Erythroblast (primary cell): ENCODE data around the gene TWIST2.

Experiments used
- DNase-seq, 2 experiments: peaks; one replicate each; lab custom pipeline; 2025; lab: John Stamatoyannopoulos, UW
- GATA1 ChIP-seq: IDR thresholded peaks from 2 replicates; pipeline ENCODE4 v1.6.1; 2011; ENCODE audit warnings: low read depth, mild to moderate bottlenecking, control low read depth, low read length, moderate library complexity
- POLR2A ChIP-seq: IDR thresholded peaks from 2 replicates; pipeline ENCODE4 v1.6.1; 2011; ENCODE audit warnings: mild to moderate bottlenecking, low read length

Gene TWIST2

DNA sequence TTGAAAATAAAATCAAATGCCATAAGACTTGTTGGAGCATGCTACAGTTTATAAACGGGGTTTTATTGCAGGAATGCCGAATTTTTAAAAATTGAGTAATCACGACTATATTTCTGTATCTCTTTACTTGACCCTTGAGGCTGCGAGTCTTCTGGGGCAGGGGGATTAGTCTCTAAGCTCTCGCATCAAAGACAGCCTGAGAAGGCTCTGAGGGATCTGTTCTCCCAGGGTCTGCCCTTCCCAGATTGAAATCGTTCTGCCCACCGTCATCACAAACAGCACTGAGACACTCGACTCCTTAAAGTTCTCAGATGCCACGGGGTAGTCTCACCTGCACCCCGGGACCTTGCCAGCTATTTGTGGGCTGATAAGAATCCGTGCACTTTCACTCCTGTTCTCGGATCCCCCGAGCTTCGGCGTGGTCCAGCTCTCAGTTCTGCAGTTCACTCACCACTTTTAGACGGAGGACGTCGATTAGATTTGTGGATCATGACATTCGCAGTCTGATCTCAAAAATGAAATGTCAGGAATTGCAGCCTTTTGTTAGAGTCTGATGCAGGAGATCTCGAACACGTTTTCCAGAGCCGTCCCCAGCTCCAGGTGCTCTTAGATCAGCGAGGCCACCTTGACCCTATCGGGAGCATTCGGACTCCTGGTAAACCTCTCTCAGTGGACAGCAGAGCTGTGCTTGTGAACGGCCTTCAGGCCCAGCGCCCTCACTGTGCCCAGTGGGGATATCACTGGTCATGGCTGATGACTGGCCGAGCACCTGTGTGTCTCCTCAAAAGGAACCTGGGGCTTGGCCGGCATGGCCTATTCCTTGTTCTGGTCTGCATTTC lies 43.0 kb downstream of the TWIST2 start:
- no peak for DNase-seq
- TF ChIP-seq GATA1: no peak
- no peak for TF ChIP-seq POLR2A

DNA sequence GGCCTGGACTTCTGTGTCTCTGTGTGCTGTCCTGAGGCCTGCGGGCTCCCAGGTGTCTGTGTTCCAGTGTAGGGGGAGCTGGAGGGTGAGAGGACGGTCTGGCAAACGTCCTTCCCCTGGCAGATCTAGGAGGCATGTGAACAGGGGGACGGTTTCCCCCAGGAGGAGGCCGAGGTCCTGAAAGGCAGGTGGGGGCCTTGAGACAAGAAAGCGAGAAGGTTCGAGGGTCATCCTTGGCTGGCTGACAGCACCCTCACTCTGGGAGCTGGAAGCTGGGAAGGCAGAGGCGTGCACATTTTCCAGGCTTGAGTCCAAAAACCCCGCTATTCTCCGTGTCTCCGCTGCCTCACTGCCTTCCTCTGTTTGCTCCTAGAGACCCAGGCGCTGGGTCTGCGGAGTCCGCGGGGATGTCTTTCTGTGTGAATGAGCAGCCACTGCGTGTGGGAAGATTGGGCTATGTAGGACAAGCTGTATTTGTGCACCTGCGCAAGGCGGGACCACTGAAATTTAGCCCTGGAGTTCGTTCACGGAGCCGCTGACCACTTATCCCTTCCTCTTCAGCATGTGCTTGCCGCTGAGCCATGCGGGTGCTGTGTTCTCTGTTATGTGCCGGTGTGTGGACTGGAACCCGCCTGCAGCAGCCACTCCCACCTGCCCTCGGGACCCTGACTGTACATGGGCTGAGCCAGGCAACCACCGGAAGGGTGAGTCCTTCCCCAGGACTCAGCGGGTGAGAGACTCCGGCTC lies 43.7 kb downstream of the TWIST2 start:
- TF ChIP-seq POLR2A: no peak
- DNase-seq: no peak

DNA sequence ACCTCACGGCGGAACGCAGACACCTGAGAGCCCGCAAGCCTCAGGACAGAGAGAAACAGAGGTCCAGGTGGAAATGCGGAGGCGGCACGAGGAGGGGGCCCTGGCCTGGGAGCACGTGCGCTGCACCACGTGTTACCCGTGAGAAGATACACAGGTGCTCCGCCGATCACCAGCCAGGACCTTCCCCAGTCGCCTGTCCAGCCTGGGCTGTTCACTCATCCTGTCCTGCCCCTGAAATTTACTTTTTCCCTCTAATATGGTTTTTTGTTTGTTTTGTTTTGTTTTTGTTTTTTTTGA lies 44.3 kb downstream of the TWIST2 start:
- no peak for DNase-seq
- TF ChIP-seq POLR2A: no peak
- no peak for TF ChIP-seq GATA1

DNA sequence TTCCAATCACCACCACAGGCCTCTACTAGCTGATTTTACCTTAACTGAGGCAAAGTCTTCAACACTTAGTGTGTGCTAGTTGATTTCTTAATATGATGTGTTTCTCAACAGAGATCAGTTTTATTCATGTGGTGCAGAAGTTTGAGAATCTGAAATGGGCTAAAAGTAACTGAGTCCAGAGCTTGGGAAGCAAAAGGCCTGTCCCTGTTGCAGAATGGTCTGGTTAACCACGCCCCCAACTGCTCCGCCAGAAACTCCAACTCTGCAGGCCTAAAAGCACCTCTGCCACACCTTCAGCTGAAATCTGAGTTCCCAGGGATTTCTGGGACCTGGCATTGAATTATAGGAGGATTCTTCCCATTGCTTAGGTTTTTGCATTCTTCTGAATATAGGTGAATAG lies 44.9 kb downstream of the TWIST2 start:
- TF ChIP-seq GATA1 (no peak), POLR2A (no peak)
- DNase-seq: no peak

DNA sequence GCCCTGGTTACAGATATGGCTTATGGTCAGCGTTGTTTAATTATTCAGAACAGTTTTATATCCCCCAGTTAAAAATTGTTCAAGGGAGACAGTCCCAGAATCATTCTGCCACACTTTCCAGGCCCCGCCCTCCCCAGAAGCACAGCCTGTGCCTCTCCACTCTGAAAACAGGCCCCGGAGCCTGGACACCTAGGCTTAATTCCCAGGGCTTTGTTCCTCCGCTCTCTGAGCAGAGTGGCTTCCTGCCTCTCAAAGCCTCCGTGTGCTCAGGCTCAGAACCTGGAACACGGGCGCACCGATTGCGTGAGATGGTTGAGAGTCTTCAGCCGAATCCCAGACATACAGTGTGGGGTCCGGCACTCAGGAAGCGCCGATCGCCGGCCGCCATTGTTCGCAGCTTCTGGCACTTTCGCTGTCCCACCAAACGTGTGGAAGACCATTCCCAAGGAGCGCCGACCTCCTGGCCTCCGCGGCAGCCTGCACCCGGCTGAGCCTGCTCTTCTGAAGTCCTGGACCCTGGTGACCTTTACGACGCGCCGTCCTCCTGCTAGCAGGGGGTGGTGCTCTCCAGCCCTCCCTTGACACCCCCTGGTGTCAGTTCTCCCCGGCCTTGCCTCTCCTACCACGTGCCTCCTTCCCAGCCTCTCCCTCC lies 45.6 kb downstream of the TWIST2 start:
- no peak for DNase-seq
- no peak for TF ChIP-seq POLR2A
- TF ChIP-seq GATA1: no peak

DNA sequence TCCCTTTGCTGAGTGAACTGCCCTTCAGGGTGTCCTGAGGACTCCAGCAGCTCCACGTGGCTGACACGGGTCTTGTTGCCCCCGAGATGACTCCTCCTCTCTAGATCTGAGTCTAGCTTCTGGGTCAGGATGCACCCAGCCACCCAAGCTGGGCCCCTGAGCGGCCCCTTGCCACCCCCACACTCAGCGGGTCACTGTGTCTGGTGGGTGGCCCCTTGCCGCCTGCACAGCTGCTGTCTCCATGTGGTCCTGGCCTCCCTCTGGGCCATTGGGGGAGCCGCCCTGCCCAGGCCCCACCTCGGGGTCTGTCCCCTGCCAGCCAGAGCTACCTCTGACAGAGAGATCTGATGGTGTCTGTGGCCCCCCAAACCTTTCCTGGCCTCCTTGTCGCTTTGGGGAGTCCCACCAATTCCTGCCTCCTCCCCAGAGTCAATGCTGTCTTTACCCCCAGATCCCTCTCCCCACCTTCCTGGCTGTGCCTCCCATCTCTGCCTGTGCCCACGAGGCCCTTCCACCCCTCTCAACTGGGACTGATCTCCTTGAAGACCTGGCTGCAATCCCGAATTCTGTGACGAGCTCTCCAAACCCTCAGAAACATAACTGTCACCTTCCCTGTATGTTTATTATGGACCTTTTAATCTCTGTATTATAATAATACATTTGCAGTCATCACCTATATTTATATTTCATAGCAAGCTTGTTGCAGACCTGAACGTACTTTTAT lies 46.5 kb downstream of the TWIST2 start:
- DNase-seq: no peak
- no peak for TF ChIP-seq GATA1
- TF ChIP-seq POLR2A: no peak

DNA sequence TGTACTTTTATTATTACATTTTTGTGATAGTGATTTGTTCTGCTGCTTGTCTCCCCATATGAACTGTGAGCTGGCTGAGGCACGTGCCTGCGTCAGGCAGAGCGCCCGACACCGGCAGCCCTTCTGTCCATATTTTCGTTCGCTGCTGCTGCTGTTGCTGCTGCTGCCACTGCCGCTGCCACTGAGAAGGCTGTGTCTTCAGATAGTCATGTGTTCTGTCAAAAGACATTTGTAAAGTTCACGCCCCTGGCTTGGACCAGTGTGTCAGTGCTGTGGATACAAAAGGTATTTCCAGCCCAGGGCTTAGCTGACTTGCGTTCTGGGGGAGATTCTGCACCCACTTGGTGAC lies 47.0 kb downstream of the TWIST2 start:
- no peak for TF ChIP-seq POLR2A
- TF ChIP-seq GATA1: no peak
- no peak for DNase-seq

DNA sequence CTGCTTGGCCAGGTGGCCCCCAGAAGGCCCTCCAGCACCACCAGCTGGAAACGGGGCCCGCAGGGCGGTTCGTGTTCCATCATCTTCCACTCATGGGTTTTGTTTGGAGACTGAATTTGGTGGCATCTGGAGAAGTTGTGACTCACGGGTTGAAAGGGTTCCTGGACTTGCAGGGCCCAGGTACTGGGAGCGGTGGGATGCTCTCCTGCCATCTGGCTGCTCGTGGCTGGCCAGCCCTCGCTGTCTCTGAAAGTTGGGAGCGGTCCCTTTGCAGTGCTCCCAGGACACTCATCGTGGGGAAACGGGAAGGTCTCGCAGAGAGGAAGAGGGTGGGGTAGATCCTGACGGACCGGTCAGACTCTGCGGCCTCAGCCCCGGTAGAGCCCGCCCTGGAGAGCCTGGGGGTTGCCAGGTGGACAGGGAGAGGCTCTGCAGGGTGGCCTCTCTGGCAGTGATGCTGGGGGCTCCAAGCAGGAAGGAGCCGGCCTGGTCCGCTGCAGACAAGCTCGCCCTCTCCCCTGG lies 47.5 kb downstream of the TWIST2 start:
- TF ChIP-seq POLR2A (no peak), GATA1 (no peak)
- DNase-seq: no peak

DNA sequence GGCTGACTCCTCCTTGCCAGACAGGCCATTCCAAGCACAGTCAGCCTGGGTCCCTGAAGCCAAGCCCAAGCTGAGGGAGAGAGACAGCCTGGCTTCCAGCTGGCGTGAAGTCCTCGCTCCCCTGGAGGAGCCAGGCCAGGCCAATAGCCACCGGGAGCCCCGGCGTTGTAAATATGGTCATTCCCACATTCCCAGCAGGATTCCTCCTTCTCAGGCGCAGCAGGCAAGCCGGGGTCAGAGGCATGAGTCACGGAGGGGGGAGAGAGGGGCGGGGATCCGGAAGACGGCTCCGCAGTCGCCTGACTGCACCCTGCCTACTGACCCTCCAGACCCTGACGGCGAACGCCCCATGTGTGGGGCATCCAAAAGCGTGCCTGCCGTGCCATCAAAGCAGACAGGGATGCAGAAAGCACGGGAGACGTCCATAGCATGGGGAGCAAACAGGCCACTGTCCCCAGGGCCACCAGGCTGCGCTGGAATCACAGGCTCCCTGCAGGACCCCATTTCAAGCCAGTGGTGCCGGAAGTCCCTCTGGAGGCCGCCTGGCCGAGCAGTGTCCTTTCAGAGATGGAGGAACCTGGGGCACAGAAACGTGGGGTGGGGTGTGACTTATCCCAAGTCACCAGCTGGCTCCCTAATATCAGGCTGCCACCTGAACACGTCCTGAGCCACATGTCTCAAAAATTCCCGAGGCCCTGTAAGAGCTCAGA lies 48.2 kb downstream of the TWIST2 start:
- no peak for TF ChIP-seq GATA1
- TF ChIP-seq POLR2A: no peak
- DNase-seq: no peak

DNA sequence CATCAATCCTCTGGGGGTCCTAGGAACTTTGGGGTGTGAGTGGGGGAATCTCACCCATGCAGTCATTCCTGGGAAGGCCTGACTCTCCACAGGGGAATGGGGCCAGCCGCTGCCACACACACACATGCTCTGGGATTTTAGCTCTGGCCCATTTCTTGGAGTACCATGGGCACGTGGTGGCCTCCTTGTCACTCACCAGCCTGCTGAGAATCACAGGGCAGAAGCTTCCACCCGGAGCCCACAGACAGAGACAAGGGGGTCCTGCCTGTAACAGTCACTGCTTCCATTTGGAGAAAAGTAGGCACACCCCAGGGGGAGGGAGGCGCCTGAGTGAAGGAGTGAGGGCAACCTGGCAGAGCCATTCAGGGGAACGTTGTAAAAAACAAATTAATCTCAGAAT lies 48.8 kb downstream of the TWIST2 start:
- TF ChIP-seq GATA1 (no peak), POLR2A (no peak)
- DNase-seq: no peak

DNA sequence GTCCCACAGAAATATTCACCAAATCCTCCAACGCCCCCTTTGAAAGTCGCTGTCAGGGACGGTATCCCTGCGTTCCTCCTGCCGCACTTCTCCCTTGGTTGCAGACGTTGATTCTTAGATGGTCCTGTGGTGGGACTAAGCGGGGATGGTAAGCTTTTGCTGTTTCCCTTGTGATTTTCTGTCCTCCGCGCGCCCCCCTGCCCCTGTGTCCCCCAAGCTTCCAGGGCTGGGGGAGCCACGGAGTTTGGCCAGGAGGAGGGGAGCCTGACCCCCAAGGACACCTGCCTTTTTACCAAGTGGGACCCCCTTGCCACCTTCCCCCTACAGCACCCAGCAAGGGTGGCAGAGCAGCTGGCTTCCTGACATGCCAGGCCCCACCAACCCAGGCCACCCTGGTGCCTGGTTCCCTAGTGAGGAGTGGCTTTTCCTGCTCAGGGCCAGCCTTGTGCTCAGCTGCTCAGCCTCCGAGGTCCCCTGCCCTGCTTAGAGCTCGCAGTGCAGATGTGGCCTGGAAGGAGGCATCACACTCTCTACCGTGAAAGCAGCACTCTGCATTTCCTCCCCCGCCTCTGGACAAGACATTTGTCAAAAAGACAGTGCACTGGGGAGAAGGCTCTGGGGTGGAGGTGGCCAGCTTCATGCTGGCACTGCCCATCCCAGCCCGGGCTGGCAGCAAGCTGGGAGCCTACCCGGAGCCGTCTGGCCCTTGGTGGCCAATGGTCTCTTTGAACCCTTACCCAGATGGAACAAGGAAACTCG lies 49.4 kb downstream of the TWIST2 start:
- DNase-seq: no peak
- TF ChIP-seq GATA1 (no peak), POLR2A (no peak)

DNA sequence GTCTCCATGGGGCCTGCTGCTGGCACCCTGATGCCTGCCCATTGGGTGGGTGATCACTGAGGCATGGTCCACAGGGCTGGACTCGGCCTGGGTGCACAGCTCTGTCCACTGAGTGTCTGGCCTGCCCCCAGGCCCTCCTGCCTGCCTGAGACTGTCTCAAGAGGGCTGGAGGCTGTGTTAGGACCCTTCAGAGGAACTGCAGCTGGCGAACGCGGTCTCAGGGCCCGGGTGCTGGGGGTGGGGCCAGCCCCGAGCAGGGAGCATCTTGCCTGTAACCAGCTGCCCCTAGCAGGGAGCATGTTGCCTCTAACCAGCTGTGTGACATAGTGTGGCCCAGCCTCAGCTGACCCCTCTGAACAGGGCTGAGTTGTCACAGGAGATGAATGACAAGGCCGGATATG lies 50.0 kb downstream of the TWIST2 start:
- no peak for TF ChIP-seq POLR2A
- TF ChIP-seq GATA1: no peak
- no peak for DNase-seq
